ENCODE data around the gene MAPK14. TPM values are rescaled to one million over a fixed set of nuclear protein-coding genes. Genes with fewer than 3 reads are reported as not detected.
A peak's percentile ranks its signal among the peaks of the same experiment; 100 is the strongest.

MAPK14 gene
- total and polyA plus RNA-seq, 2 donors (not counting 3 experiments of a cell fraction or from before 2014, with no cell fraction given), result 33.3 to 54.1 TPM

DNA sequence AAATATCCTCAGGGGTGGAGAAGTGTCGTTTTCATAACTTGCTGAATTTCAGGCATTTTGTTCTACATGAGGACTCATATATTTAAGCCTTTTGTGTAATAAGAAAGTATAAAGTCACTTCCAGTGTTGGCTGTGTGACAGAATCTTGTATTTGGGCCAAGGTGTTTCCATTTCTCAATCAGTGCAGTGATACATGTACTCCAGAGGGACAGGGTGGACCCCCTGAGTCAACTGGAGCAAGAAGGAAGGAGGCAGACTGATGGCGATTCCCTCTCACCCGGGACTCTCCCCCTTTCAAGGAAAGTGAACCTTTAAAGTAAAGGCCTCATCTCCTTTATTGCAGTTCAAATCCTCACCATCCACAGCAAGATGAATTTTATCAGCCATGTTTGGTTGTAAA, 82.4 kb downstream of the MAPK14 start:
- DNase-seq (ENCODE audit: low read depth, low spot score), result no peak
- dilution Hi-C loops (cut with MboI; ENCODE audit: extremely low pct_ligation_motif_present, low sequenced_read_pairs), result no loop called here
- POLR2A ChIA-PET, result no interaction called here

More for the DNA sequence above, 82.4 kb downstream of the MAPK14 start:
- Histone ChIP-seq H3K27ac (ENCODE audit: insufficient read depth, low read depth, low read length) (no peak overlapping the region), H3K9me1 (replicated peaks; ENCODE audit: control insufficient read depth, extremely low read depth, insufficient read depth, low read length) (no peaks in the 10 kb centered on the region), H3K36me3 (ENCODE audit: control insufficient read depth in 2 of 2, extremely low read depth in 1 of 2, insufficient read depth in 2 of 2, low read length in 2 of 2) (peaks cover 19 to 25% of the 10 kb centered on the region in 2 experiments), H3K4me3 (replicated peaks in 1 of 3; ENCODE audit: insufficient read depth in 1 of 3, low read depth in 1 of 3, low read length in 3 of 3) (no peak overlapping the region), H2AFZ (ENCODE audit: low read depth, low read length) (no peak overlapping the region), H3K4me2 (ENCODE audit: insufficient read depth, low read length) (no peak overlapping the region), H4K20me1 (replicated peaks; ENCODE audit: control insufficient read depth, extremely low read depth, insufficient read depth, low read length) (no peaks in the 10 kb centered on the region), H3K79me2 (ENCODE audit: control insufficient read depth, insufficient read depth, low read length) (no peaks in the 10 kb centered on the region), H3K9me3 (replicated peaks; ENCODE audit: control insufficient read depth, insufficient read depth, low read length) (no peaks in the 10 kb centered on the region), H3K27me3 (ENCODE audit: control insufficient read depth in 2 of 2, insufficient read depth in 2 of 2, low read length in 2 of 2) (no peaks in the 10 kb centered on the region), H3K4me1 (ENCODE audit: control insufficient read depth, extremely low read depth, insufficient read depth, low read length) (no peaks in the 10 kb centered on the region), H3K9ac (replicated peaks; ENCODE audit: extremely low read depth, insufficient read depth, low read length) (no peak overlapping the region)
- BruUV-seq (replicated peaks), result TSS peak; percentile 22
- intact Hi-C loops (cut with micrococcal nuclease), result no loop called here
- CTCF ChIA-PET, result interaction anchor here (0.7 kb wide), 1 partner anchor 120 kb away, joined by 3 read pairs; no protein-coding TSS in a partner anchor
- FAIRE-seq, result no peak
- TF ChIP-seq POLR2AphosphoS5 (IDR thresholded peaks at IDR 0.05; ENCODE audit: insufficient read depth, low read depth, low read length) (no peak), GATA2 (IDR thresholded peaks at IDR 0.05; ENCODE audit: insufficient read depth, insufficient read length, low read depth, low read length) (no peak), POLR2A (IDR thresholded peaks at IDR 0.05; ENCODE audit: low read depth, low read length) (no peak), JUN (IDR thresholded peaks at IDR 0.05; ENCODE audit: borderline replicate concordance, insufficient read depth, insufficient read length, low read depth) (no peak), FOS (IDR thresholded peaks at IDR 0.05; ENCODE audit: borderline replicate concordance, insufficient read depth, low read length) (no peak), EZH2 (IDR thresholded peaks at IDR 0.05; ENCODE audit: borderline replicate concordance, low read depth, low read length, severe bottlenecking) (no peak), MYC (IDR thresholded peaks at IDR 0.05; ENCODE audit: low read depth, low read length) (no peak)
- TF ChIP-seq, protein P1, sequence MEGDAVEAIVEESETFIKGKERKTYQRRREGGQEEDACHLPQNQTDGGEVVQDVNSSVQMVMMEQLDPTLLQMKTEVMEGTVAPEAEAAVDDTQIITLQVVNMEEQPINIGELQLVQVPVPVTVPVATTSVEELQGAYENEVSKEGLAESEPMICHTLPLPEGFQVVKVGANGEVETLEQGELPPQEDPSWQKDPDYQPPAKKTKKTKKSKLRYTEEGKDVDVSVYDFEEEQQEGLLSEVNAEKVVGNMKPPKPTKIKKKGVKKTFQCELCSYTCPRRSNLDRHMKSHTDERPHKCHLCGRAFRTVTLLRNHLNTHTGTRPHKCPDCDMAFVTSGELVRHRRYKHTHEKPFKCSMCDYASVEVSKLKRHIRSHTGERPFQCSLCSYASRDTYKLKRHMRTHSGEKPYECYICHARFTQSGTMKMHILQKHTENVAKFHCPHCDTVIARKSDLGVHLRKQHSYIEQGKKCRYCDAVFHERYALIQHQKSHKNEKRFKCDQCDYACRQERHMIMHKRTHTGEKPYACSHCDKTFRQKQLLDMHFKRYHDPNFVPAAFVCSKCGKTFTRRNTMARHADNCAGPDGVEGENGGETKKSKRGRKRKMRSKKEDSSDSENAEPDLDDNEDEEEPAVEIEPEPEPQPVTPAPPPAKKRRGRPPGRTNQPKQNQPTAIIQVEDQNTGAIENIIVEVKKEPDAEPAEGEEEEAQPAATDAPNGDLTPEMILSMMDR (IDR thresholded peaks at IDR 0.05; ENCODE audit: extremely low read depth in 1 of 2, insufficient read depth in 1 of 2, low read depth in 1 of 2, low read length in 2 of 2), result no peak
- TF ChIP-seq, protein P2, sequence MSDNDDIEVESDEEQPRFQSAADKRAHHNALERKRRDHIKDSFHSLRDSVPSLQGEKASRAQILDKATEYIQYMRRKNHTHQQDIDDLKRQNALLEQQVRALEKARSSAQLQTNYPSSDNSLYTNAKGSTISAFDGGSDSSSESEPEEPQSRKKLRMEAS (IDR thresholded peaks at IDR 0.05; ENCODE audit: insufficient read depth, insufficient read length), result no peak
